GM19452 (cell line): ENCODE data around the gene FAM83E.

Experiments
- ATAC-seq: cut with Tn5 transposase; IDR thresholded peaks from one replicate; pipeline ENCODE4 v1.9.1; 2021; ENCODE audit not compliant: unreplicated experiment

The FAM83E gene

DNA sequence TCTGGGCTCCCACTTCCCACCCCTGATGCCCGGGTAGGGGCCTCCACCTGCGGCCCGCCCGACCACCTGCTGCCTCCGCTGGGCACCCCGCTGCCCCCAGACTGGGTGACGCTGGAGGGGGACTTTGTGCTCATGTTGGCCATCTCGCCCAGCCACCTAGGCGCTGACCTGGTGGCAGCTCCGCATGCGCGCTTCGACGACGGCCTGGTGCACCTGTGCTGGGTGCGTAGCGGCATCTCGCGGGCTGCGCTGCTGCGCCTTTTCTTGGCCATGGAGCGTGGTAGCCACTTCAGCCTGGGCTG is 14.4 kb upstream of the FAM83E start:
- no peak for ATAC-seq

DNA sequence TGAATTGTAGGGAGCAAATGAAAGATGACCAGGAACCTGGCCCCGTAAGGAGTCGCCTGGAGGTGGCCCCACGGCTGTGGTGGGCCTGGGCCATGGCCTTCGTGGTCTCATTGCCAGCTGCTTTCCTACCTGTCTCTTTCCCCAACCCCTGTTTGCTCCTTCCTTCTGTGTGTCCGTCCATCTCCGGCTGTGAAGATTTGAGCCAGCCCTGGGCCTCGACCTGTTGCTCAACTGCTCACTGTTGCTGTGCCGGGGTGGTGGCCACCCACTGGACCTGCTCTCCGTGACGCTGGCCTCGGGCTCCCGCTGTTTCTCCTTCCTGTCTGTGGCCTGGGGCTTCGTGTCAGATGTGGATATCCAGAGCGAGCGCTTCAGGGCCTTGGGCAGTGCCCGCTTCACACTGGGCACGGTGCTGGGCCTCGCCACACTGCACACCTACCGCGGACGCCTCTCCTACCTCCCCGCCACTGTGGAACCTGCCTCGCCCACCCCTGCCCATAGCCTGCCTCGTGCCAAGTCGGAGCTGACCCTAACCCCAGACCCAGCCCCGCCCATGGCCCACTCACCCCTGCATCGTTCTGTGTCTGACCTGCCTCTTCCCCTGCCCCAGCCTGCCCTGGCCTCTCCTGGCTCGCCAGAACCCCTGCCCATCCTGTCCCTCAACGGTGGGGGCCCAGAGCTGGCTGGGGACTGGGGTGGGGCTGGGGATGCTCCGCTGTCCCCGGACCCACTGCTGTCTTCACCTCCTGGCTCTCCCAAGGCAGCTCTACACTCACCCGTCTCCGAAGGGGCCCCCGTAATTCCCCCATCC is 13.8 kb upstream of the FAM83E start:
- ATAC-seq = no peak

DNA sequence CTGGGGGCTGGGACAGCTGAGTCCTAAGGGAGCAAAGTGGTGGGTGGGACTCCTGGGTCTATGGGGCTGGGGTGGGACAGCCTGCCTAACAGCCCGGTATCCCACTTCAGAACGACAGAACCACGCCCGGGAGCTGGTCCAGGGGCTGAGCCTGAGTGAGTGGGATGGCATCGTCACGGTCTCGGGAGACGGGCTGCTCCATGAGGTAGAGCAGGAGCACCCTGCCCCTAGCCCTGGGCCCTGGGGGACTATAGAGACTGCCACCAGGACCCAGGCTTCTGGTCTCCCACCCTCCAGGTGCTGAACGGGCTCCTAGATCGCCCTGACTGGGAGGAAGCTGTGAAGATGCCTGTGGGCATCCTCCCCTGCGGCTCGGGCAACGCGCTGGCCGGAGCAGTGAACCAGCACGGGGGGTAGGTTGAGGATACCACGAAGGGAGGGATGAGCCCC is 13.0 kb upstream of the FAM83E start:
- no peak for ATAC-seq

DNA sequence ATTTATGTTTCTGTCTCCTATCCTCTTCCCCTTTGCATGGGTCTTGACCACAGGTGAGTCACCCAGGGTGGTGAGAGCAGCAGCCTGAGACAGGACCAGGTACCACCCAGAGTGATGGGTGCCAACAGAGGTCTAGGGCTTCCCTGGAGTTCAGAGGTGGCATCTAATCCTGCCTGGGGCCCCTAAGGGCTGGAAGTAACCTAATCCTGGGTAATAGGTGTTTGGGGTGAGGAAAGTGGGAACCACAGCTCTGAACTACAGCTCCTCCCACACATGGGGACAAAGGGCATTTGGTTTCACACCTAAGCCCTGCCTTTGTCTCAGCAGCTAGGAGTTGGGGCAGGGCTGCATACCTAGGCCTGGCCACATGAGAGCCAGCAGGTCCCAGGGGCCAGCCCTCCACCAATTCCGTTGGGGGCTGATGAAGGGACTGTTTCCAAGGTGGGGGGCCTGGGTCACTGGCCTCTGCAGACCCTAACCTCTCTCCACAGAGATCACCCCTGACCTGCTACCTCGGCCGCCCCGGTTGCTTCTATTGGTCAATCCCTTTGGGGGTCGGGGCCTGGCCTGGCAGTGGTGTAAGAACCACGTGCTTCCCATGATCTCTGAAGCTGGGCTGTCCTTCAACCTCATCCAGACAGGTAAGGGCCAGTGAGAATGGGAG is 12.5 kb upstream of the FAM83E start:
- no peak for ATAC-seq

DNA sequence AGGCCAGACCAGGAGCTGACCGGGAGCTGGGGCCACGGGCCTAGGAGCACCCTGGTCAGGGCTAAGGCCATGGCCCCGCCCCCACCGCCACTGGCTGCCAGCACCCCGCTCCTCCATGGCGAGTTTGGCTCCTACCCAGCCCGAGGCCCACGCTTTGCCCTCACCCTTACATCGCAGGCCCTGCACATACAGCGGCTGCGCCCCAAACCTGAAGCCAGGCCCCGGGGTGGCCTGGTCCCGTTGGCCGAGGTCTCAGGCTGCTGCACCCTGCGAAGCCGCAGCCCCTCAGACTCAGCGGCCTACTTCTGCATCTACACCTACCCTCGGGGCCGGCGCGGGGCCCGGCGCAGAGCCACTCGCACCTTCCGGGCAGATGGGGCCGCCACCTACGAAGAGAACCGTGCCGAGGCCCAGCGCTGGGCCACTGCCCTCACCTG is 11.0 kb upstream of the FAM83E start:
- no peak for ATAC-seq

DNA sequence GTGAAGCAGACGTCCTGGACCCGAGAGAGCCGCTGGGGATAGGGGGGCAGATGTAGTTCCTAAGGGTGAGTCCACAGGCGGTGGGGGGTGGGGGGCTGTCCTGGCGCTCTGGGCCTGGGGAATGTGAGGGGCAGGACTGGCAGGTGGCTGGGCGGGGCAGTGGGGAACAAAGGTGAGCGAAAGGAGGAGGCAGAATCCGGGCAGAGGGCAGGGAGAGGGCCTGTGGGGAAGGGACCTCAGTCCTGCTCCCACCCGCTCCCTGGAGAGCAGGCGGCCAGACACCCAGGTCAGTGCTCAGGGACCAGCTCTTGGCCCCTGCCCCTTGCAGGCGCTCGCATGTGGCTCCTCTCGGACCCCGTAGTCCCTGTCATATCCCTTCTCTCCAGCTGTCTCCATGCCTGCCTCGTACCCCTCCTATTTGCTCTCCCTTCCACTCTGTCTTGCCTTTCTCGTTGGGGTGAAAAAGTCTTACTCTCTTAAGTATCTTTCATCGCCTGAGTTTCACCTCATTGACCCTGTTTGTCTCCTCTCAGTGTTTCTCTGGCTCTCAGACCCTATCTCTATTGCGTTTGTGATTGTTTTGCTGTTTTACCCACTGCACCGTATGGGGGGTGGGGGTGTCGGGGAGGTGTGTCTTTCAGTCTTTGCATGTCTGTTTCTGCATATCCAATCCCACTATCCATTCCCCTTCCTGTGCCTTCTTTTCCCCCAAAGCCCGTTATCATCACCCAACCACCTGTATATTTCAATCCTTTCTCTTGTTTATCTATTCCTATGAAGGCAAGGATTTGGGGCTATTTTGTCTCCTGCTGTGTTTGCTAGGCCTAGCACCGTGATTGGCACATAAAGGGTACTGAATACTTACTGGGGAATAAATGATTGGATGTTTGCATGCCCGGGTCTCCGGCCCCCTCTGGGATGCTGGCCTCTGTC is 10.2 kb upstream of the FAM83E start:
- no peak for ATAC-seq

DNA sequence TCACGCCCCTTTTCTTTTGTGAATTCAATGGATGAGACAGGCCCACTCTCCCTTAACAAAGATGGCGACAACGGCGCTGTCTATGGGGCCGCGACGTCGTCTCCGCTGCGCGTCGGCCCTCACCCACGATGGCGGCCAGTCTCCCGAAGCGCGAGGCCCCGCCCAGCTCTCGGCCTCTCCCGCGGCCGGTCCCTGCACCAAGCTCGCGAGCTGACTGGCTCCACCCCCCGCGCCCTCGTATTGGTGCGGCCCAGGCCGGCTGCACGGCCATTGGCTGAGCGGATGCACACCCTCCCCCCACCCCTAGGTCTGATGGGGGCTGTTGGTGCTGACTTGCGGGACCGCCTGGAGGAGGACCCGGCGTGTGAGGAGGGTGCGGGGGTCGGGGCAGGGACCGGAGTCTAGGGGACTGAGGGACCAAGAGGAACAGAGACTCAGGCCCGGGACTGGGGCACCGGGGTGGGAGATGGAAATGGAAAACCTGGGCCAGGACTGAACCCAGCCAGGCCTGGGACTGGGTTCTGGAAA is 9.3 kb upstream of the FAM83E start:
- peak; percentile 54 for ATAC-seq

DNA sequence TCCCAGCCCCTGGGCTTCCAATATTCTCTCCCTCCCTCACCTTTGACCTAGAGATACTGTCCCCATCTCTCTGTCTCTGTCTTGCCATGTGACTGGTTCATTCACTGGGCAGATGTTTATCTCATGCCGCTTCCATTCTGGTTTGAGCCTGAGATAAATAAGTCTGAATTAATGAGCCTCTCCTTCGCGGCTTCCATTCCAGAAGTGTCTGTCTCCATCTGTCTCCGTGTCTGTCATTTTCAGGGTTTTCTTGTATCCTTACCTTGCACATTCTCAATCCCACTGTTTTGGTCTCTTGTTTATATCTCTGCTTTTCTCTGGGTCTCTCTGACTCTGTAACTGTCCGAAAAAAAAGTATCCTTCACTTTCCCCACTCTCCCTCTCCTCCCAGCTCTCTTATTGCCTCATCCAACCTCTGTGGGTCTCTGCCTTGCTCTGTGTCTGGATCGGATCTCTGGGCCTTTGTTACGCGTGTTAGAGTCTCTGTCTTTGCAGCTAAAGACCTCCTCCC is 8.7 kb upstream of the FAM83E start:
- no peak for ATAC-seq

DNA sequence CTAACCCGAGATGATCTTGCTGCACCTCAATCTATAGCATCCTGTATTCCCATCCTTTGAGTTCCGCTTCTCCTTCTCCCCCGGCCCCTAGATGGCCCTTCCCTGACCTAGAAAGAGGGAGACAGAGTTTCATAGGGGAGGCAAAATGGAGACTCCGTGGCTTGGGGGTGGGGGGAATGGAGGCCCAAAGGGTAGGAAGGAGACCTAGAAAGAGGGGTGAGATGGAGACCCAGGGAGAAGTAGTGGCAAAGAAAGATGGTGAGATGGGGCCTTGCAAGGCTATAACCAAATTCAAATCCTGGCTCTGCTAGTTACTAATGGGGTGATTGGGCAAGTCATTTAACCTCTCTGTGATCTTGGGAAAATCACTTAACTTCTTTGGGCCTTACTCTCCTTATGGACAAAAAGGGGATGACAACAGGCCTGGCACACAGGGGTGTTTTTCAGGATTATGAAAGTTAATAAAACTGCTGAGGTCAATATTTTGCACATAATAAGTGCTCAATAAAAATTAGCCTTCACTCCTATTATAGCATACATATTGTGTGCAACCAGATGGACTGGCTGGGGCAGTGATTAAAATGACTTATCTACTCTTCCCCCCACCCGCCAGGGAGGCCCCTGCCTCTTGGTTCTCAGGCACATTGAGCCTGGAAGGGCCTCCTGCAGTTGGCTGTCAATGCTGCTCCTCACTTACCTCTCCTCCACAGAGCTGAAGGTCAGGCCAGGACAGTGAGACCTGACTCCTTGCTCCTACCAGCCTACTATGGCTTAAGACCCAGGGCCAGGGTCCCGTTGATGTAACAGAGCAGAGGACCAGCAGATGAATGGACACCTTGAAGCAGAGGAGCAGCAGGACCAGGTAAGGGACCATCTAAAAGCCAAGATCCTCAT is 5.1 kb upstream of the FAM83E start:
- ATAC-seq = no peak

DNA sequence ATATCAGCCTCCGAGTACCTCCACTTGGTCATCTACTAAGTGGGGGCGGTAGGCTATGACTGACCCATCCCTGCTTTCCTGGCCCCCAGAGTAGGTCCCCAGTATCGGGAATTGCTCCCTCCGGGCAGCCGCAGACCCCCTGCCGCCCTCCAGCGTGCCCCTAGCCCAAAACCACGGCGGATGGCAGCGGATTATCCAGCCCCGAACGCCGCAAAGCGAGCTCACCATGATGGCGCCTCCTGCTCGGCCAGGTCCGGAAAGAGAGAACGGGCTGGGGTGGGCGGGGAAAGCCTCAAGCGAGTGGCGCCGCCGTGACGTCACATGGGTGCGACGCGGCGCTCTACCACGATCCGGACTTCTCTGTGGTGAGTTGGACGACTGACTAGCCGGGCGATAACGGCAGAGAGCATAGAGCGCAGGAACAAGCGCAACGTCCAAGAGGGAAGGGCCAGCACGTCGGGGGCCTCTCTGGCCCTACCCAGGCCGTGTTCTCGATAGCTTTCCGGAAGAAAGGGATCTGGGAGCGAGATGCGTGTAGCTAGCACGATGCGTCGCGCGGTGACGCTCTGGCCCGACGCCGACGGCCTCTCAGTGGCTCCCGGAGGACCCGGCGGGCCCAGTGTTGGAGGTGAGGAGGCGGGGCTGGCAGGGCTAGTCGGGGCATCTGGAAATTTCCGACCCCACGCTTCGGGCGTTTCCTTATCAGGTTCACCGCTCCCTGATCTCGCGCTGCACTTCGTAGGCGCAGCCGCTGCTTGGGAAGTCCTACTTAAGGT is 4.2 kb upstream of the FAM83E start, which contains the start of the genes RPL18 and SPHK2:
RPL18 (minus strand) TSS at position 263 of the 776 bp plus-strand sequence; CDS start at position 228, 35 bp downstream.
SPHK2 (plus strand) TSS at position 591 of the 776 bp plus-strand sequence. CDS start 1,009 bp downstream, outside the sequence.
- peak; percentile 86 for ATAC-seq

DNA sequence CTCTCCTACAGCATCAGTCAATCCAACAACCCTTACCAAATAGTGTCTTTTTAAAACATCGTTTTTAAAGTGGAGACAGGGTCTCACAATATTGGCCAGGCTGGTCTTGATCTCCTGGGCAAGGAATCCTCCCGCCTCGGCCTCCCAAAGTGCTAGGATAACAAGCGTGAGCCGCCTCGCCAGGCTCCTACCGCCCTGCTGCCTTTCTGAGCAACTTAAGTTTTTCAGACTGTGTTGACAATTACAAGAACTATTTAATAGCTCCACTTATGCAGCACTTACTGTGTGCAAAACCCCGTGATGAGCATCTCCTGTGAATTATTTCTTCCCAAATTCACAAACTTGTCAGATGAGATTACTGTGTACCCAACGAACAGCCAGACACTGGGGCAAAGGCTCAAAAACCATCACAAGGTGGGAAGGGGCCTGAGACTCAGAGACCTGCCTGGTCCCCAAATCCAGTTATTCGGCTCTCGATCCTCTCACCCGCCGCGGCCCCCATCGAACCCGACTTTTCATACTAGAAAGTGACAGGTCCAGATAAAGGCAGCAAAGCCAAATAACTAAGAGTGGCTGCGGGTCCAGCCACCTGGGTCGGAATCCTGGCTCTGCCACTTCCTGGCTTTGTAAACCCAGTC is 3.5 kb upstream of the FAM83E start:
- ATAC-seq = no peak

DNA sequence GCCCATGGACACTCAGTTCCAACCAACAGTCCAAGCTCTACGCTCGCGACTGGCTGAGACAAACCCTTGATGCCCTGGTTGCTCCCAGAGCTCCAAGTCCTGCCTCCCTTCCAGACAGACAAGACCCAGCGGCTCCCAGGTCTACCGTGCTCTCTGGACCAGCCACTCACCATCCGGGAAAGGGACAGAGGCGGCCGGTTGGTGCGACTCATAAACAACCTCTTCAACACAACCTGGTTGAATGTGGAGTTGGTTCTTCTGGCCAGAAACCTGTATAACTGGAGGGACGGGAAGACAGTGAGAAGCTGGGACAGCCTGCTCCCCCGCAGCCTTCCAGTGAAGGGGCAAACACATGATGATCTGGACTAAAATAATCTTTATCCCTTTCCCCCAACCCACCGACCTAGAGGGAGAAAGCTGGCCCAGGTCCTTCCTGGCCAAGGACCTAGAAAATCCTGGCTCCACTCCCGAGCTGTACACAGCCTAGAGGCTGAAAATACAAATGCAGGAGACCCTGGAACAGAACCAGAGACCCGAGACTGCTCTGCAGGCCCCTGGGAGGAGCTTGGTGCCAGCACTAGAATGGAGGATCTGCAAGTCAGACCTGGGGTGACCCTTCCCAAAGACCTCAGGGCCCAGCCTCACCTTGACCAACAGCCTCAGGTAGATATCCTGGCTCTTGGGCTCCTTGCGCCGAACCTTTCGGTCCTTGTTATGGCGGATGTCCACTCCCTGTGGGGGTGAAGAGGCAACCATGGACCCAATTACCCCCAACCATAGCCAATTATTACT is 2.5 kb upstream of the FAM83E start:
- no peak for ATAC-seq

DNA sequence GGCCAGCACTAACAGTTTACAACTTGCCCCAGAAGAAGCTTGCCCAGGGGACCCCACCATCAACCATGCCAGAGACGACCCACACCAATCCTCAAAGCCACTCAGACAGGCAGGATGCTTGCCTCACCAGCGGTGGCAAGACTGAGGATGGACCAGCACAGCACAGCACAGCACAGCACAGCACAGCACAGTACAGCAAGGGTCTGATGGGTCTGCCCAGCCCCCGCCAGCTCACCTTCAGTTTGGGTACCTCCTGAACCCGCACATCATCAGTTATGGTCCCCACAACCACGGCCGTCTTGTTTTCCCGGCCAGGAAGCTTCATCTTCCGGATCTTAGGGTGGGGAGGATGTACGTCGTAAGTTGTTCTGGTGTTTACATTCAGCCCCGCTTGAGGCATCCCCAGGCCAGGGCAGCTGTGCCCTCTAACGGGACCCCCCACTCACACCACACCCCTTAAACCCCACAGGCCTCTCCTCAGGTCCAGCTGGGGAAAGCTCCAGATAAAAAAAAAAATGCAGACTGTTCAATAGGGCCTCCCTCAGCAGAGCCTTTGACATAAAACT is 1.7 kb upstream of the FAM83E start:
- ATAC-seq = no peak

DNA sequence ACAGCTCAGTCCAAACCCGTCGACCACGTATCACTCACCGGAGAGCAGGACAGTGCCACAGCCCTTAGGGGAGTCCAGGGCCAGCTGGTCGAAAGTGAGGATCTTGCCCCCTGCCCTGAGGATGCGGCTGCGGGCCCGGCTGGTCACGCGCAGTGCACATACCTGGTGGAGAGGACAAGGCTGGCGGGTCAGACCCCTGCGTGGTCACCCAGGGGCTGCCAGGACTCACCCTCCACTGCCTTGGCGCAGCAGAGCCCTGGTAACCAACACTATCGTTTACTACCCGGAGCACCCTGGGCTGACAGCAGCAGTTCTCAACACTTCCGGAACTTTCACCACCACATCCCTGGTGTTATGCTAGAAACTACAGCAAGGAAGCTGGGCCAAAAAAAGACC is 1.2 kb upstream of the FAM83E start:
- no peak for ATAC-seq

DNA sequence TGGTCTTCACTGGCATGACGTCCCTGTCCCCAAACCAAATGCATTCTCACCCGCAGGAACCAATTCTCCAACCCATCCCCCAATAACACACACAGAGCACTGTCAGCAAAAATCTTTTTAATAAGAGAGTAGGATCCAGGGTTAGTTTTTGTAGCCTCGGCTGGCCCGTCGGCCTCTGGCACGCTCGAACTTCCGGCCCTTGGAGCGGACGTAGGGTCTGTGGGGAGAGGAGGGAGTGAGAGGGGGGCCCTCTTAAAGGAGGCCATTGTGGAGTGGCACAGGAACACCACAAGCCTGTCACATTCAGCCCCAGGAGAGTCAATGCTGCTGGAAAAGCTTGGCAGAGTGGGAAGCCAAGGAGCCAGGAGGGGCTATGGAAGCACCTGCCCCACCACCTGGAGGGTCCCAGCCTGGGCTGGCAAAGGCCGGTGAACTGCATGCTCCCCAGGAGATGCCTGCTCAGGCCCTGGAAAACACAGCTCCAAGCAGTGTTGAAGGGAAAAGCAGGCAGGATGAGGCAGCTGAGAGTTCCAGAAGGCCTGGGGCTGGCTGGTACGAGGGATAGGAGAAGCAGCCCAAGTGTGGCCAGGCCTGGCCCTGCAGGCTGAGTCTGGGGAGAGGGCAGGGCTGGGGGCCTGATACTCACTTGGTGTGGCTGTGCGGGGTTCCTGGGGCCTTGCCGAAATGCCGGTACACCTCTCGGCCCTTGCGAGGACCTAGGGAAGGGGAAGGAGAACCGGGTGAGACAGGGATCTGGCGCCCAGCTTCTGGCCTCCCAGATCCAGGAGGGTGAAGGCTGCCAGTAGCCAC is 560 bp upstream of the FAM83E start:
- no peak for ATAC-seq

DNA sequence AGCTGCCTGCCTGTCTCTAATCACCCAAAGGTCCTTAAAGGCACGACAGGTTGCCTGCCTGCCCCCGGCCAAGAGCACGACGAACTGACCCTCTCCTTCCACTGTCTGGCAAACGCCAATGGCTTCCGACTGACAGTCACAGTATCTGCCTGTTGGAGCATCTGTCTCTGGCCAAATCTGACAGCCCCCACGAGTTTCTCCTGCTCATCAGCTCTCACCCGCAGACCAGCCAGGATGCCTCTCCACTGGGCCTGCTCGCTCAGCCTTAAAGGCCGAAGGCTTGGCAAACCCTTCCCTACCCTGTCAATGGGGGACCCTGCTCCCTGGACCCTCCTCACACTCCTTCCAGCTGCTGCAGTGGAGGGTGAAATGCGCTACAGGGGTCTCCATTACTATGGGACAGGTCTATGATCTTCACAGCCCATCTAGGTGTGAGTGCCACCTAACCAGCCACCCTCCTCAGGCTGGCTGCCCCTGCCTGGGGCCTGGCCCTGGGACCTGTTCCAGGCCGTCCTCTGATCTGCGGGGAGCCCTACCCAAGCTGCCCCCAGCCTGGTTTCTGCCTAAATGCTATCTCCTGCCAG is 932 bp downstream of the FAM83E start:
- ATAC-seq = no peak
